ENCODE data around the gene DNASE1.

DNASE1 gene

GRCh38 chr16:3671424-3671823, 16.9 kb downstream of the DNASE1 start:
- in situ Hi-C loops (cut with HindIII; ENCODE audit: low sequenced_read_pairs): no loop called here

GRCh38 chr16:3672571-3673041, 18.1 kb downstream of the DNASE1 start:
- no peak for DNase-seq (ENCODE audit: low read depth)
- TF ChIP-seq, protein P1, sequence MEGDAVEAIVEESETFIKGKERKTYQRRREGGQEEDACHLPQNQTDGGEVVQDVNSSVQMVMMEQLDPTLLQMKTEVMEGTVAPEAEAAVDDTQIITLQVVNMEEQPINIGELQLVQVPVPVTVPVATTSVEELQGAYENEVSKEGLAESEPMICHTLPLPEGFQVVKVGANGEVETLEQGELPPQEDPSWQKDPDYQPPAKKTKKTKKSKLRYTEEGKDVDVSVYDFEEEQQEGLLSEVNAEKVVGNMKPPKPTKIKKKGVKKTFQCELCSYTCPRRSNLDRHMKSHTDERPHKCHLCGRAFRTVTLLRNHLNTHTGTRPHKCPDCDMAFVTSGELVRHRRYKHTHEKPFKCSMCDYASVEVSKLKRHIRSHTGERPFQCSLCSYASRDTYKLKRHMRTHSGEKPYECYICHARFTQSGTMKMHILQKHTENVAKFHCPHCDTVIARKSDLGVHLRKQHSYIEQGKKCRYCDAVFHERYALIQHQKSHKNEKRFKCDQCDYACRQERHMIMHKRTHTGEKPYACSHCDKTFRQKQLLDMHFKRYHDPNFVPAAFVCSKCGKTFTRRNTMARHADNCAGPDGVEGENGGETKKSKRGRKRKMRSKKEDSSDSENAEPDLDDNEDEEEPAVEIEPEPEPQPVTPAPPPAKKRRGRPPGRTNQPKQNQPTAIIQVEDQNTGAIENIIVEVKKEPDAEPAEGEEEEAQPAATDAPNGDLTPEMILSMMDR (IDR thresholded peaks at IDR 0.05; ENCODE audit: low read depth, low read length, missing control alignments): no peak
- H3K4me3 ChIP-seq (ENCODE audit: low read depth, low read length): no peak overlapping the region
- in situ Hi-C loops (cut with HindIII; ENCODE audit: low sequenced_read_pairs): no loop called here

More at GRCh38 chr16:3671424-3671823, 16.9 kb downstream of the DNASE1 start:
- H3K4me3 ChIP-seq (ENCODE audit: low read depth, low read length): no peak overlapping the region
- DNase-seq (ENCODE audit: low read depth): no peak
- TF ChIP-seq, protein P1 (IDR thresholded peaks at IDR 0.05; ENCODE audit: low read depth, low read length, missing control alignments): no peak

DNA sequence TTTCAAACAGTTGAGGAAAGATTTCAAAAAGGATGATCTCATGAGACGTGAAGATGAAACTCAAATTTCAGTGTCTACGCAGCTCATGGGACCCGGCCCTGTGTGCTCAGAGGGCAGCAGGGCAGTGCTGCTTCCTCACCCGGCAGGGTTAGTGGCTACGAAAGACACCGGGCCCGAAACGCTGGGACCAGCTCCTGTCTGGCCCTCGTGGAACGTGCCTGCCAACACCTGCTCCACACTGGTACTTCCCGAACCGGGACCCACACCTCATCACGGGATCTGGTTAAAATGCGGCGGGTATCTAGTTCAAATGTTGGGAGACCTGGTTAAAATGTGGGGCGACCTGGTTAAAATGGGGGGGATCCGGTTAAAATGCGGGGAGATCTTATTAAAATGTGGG, 18.7 kb downstream of the DNASE1 start:
- in situ Hi-C loops (cut with HindIII; ENCODE audit: low sequenced_read_pairs): no loop called here
- H3K4me3 ChIP-seq (ENCODE audit: low read depth, low read length): no peak overlapping the region
- TF ChIP-seq, protein P1 (IDR thresholded peaks at IDR 0.05; ENCODE audit: low read depth, low read length, missing control alignments): no peak
- no peak for DNase-seq (ENCODE audit: low read depth)

GRCh38 chr16:3673676-3674377, 19.3 kb downstream of the DNASE1 start:
- in situ Hi-C loops (cut with HindIII; ENCODE audit: low sequenced_read_pairs): no loop called here
- DNase-seq (ENCODE audit: low read depth): no peak

GRCh38 chr16:3674513-3675295, 20.2 kb downstream of the DNASE1 start:
- in situ Hi-C loops (cut with HindIII; ENCODE audit: low sequenced_read_pairs): loop anchor here (5.0 kb wide), 1 partner anchor 67 kb away; no protein-coding TSS in a partner anchor
- DNase-seq (ENCODE audit: low read depth): no peak
- TF ChIP-seq, protein P1 (IDR thresholded peaks at IDR 0.05; ENCODE audit: low read depth, low read length, missing control alignments): no peak
- H3K4me3 ChIP-seq (ENCODE audit: low read depth, low read length): no peak overlapping the region

More at GRCh38 chr16:3673676-3674377, 19.3 kb downstream of the DNASE1 start:
- TF ChIP-seq, protein P1 (IDR thresholded peaks at IDR 0.05; ENCODE audit: low read depth, low read length, missing control alignments): no peak
- H3K4me3 ChIP-seq (ENCODE audit: low read depth, low read length): no peak overlapping the region

DNA sequence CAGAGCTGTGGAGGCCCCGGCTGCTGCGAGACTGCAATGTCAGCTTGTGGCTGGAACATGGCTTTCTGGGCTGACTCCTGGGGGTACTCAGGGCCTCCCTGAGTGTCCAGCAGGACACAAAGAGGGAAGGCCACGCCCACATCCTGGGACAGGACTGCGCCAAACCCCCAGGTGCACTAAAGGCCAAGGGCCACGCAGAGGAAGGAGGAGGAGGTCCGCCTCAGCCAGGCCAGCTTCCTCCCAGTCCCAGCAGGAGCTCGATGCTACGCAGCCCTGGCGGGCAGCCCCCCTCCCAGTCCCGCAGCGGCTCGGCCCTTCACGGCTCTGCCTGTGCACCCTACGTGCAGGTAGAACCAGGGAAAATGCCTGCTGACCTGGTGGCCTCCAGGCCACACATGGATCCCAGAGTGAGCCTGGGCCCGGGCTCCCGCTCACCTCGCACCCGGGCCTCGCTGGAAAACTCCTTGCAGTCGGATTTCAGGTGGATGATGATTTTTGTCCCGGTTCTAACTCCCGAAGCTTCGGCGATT, 21.2 kb downstream of the DNASE1 start:
- in situ Hi-C loops (cut with HindIII; ENCODE audit: low sequenced_read_pairs): loop anchor here (5.0 kb wide), 1 partner anchor 68 kb away; no protein-coding TSS in a partner anchor

More for the DNA sequence above, 21.2 kb downstream of the DNASE1 start:
- no peak for DNase-seq (ENCODE audit: low read depth)
- no peak overlapping the region for H3K4me3 ChIP-seq (ENCODE audit: low read depth, low read length)
- TF ChIP-seq, protein P1 (IDR thresholded peaks at IDR 0.05; ENCODE audit: low read depth, low read length, missing control alignments): no peak
